Tongue (tissue), 2 donors: ENCODE results near the gene MSL1. TPM values are rescaled to one million over a fixed set of nuclear protein-coding genes. Genes with fewer than 3 reads are reported as not detected.
"Not testable (repeated sequence)": the region's sequence is repeated elsewhere in the genome, so short reads cannot be mapped to it uniquely, and the experiment has no call there.

Experiments
- DNase-seq: peaks from one replicate; pipeline ENCODE4 v3.0.0-alpha.2; 2015
- total RNA-seq: library from RNA; depleted of rRNA; stranded (reverse); fragments of >200 nt; gene quantifications from one replicate; pipeline ENCODE4 v1.2.3, GENCODE V29; 2014

The MSL1 gene
- total RNA-seq, 1 donor from 2014 or later: 70.4 TPM

DNA sequence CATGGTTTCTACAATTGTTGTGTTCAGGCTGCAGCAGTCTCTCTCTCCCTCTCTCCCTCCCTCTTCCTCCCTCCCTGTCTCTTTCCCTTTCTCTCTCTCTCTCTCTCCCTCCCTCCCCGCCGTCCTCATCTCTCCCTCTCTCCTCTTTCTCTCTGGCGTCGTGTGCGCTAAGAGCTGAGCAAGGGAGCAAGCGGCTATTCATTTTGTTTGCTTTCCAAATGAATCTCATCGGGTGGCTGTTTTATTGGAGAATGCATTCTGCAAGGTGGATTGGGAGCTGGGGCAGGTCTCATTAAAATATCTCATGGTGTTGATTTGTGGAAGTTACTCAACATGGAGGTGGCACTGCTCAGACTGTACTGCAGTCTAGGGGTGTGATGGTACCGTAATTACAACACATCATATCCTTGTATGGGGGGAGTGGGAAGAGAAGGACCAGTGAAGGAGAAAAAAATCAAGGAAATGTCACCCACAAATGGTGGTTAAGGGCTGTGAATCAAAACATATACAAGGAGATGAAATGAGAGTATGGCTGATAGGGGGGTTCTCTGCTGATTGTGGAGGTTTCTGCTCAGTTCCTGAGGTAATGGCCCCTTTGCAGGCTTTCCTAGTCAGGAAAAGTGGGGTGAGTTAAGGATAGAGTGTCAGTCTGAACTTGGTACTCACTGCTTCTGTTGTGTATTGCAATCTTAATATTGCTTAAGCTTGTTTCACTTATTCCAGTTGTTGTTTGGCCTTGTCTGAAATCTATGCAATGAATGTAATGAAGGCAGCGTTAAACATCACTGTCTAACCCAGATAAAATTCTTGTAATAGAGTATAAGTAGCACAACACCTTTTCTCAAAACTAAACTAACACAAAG is 2.7 kb downstream of the MSL1 start:
- DNase-seq: no peak

GRCh38 chr17:40129498-40129897 is 7.7 kb downstream of the MSL1 start:
- no peak for DNase-seq

DNA sequence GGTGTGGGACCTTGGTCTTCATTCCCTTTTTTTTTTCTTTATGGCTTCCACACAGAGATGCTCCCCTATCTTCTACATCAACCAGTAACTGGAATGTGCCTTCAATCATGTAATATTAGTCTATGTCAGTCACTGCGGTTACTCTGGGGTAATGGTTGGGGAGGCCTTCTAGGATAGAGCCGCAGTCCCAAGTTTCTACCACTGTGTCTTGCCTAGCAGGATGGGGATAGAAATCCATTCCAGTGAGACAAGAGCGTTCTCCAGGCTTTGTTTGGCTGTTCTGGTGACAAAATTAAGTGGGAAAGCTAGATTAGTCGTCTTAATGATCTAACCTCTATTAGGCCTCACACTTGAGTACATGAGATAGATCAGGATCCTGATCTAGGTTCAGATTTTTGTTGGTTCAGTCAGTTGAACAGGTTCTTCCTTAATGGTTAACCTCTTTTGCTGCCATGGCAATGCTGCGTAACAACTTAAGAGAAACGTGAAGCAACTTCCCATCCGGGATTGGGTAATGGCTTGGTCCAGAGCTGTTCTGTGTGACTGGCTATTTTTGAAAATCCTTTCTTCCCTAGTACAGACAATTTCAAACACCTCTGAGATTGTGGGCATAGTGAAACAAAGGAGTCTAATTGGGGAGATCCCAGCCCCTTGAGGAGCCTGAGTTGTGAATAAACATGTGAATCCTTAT is 8.7 kb downstream of the MSL1 start:
- DNase-seq: no peak

DNA sequence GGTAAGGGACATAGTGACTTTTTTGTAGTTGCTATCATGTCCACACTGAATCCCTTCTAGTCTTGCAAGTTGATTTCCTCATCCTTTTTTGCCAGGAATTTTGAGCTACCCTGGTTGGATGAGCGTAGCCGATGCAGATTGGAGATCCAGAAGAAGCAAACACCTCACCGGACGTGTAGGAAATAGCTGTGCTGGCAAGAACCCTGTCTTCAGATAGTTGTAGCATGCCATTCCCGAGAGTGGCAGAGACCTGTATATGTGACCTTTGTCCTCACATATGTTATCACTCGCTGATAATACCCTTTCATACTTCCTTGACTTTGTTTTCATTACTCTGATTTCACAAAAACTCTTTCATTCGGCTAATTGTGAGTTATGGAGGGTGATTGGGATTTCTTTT is 12.4 kb downstream of the MSL1 start:
- no peak for DNase-seq

- no peak for DNase-seq
Measured at GRCh38 chr17:40135817-40136216, 14.0 kb downstream of the MSL1 start.

- DNase-seq: no peak
Measured at GRCh38 chr17:40139566-40140058, 17.8 kb downstream of the MSL1 start.

GRCh38 chr17:40143166-40143565 is 21.4 kb downstream of the MSL1 start:
- DNase-seq: not testable (repeated sequence)

DNA sequence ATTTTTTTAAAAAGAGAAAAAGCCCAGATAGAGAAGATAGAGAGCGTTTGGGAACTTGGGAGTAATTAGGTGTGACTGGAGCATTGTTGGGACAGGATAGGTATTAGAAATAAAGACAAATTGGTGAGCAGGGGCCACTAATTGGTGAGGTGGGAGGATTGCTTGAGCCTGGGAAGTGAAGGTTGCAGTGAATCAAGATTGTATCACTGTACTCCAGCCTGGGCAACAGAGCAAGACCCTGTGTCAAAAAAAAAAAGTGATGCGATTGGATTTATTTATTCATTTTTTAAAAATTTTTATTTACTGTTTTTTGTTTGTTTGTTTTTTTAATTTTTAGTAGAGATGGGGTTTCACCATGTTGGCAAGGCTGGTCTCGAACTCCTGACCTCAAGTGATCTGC is 23.7 kb downstream of the MSL1 start:
- DNase-seq: no peak

GRCh38 chr17:40148527-40148926 is 26.8 kb downstream of the MSL1 start:
- no peak for DNase-seq

DNA sequence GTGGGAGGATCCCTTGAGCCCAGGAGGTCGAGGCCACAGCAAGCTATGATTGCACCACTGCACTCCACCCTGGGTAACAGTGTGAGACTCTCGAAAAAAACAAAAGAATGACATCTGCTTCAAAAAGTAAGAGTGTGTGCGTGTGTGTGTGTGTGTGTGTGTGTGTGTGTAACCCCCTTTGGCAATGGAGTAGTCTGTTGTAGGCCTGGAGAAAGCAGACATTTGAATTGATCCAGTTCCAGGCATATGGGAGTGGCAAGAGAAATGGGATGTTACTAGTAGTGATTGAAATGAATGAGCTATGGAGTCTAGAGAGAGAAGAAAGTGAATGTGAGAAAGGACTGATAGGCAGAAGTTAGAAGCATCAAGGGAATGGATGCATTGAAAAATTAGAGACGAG is 28.5 kb downstream of the MSL1 start:
- DNase-seq: no peak

GRCh38 chr17:40151414-40151963 is 29.7 kb downstream of the MSL1 start:
- no peak for DNase-seq

DNA sequence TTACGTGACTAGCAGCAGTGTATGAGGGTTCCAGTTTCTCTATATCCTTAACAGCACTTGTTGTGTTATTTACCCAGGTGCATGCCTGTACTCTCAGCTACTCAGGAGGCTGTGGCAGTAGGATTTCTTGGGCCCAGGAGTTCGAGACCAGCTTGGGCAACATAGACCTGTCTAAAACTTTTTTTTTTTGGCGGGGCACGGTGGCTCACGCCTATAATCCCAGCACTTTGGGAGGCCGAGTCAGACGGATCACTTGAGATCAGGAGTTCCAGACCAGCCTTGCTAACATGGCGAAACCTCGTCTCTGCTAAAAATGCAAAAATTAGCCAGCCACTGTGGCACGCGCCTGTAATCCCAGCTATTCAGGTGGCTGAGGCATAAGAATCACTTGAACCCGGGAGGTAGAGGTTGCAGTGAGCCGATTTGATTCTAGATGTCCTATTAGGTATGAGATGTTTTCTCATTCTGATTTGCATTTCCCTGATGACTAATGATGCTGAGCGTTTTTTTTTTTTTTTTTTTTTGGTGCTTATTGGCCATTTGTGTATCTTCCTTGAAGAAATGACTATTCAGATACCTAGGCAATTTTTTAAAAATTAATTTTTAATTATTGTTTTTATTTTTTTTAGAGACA is 31.9 kb downstream of the MSL1 start:
- no peak for DNase-seq

GRCh38 chr17:40157973-40158372 is 36.2 kb downstream of the MSL1 start:
- no peak for DNase-seq

- no peak for DNase-seq
Measured at GRCh38 chr17:40158438-40159013, 36.8 kb downstream of the MSL1 start.

- DNase-seq: no peak
Measured at GRCh38 chr17:40159456-40159855, 37.7 kb downstream of the MSL1 start.

- DNase-seq: no peak
Measured at GRCh38 chr17:40167685-40168261, 46.0 kb downstream of the MSL1 start.

DNA sequence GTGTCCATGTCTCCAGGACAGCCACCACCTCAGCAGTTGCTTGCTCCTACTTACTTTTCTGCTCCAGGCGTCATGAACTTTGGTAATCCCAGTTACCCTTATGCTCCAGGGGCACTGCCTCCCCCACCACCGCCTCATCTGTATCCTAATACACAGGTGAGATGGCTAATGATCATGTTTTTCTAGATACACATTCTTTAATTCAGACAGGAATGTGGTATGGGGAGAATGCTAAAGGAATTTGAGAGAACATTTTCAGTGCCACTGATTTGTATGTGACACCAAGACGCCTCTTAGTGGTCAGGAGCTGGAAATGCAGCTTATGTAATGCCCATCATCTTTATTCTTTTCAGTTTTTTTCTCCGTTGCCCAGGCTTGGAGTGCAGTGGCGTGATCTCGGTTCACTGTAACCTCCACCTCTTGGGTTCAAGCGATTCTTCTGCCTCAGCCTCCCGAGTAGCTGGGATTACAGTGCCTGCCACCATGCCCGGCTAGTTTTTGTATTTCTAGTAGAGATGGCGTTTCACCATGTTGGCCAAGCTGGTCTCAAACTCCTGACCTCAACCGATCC is 46.6 kb downstream of the MSL1 start:
- peak; percentile 74 for DNase-seq

DNA sequence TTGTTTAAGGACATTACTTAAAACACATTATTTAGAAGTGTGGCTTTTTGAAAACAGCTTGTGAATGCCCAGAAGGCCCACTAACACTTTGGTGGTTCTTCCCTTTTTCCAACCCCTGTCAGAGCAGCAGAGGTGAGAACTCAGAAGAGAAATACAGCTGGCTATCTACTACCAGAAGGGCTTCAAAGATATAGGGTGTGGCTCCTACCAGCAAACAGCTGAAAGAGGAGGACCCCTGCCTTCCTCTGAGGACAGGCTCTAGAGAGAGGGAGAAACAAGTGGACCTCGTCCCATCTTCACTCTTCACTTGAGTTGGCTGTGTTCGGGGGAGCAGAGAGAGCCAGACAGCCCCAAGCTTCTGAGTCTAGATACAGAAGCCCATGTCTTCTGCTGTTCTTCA is 48.6 kb downstream of the MSL1 start:
- no peak for DNase-seq

- no peak for DNase-seq
Measured at GRCh38 chr17:40171750-40172149, 50.0 kb downstream of the MSL1 start.

DNA sequence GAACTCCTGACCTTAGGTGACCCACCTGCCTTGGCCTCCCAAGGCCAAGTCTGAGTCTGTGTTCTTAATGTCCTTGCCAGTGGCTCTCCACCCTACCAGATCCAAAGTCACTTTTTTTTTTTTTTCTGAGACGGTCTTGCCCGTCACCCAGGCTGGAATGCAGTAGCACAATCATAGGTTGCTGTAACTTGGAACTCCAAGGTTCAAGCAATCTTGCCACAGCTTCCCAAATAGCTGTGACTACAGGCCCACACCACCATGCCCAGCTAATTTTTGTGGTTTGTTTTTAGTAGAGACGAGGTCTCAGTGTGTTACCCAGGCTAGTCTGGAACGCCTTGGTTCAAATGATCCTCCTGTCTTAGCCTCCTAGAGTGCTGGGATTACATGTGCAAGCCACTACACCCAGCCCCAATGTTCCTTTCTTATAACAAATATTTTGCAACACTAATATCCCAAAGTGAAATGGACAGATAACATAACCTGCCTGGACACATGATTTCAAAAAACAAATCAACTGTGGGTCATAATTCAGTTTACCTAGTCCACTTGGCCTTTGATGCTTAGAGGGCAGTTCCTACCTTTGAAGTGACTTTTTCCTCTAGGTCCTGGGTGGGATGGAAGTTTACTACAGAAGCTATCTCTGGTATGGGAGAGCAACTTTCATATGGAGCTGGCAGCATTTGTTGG is 51.5 kb downstream of the MSL1 start:
- no peak for DNase-seq

GRCh38 chr17:40173778-40174135 is 52.0 kb downstream of the MSL1 start:
- no peak for DNase-seq
